Measurements from ENCODE around the gene ANKMY1. TPM values are rescaled to one million over a fixed set of nuclear protein-coding genes. Genes with fewer than 3 reads are reported as not detected.

ANKMY1 gene
- total and polyA plus RNA-seq, 2 donors (not counting 1 experiment from before 2014, with no cell fraction given) = 51.7 to 72.1 TPM

- H3K4me1 Mint-ChIP-seq = peaks cover 17% of the 10 kb centered on the region
- POLR2A ChIA-PET = no interaction called here
- H3K9ac ChIP-seq (ENCODE audit: low read length) = no peak overlapping the region
- CTCF ChIA-PET = no interaction called here
- peaks cover 61% of the 10 kb centered on the region for H3K79me2 ChIP-seq (ENCODE audit: control insufficient read depth, insufficient read depth, low read length)
- intact Hi-C loops (cut with micrococcal nuclease) = no loop called here
- ATAC-seq (ENCODE audit: low read depth) (no peak), DNase-seq (no peak)
- no peaks in the 10 kb centered on the region for H3K9me3 Mint-ChIP-seq (ENCODE audit: insufficient read depth)
- H3K4me3 Mint-ChIP-seq = no peak overlapping the region
- TF ChIP-seq CTCF (IDR thresholded peaks at IDR 0.05) (no peak), EZH2 (IDR thresholded peaks at IDR 0.05; ENCODE audit: borderline replicate concordance, insufficient read depth, low read depth, low read length, poor library complexity, severe bottlenecking) (no peak)
- no peak overlapping the region for H3K4me3 ChIP-seq (ENCODE audit: control extremely low read depth in 1 of 5, extremely low read depth in 1 of 5, insufficient read depth in 1 of 5, low read depth in 2 of 5, low read length in 4 of 5)
- H2AFZ ChIP-seq (ENCODE audit: insufficient read depth, low read depth, low read length, poor library complexity, severe bottlenecking) = no peak overlapping the region
- no peaks in the 10 kb centered on the region for H3K27me3 ChIP-seq (replicated peaks in 1 of 4; ENCODE audit: control extremely low read depth in 1 of 4, control insufficient read depth in 3 of 4, insufficient read depth in 4 of 4, low read length in 3 of 4)
- peaks cover 0 to 5% (median 0%) of the 10 kb centered on the region in 3 donors for H3K9me3 ChIP-seq (ENCODE audit: control extremely low read depth in 1 of 3, control insufficient read depth in 2 of 3, insufficient read depth in 1 of 3, low read length in 2 of 3)
- no peak overlapping the region for H3K4me2 ChIP-seq (replicated peaks; ENCODE audit: low read depth, low read length, poor library complexity, severe bottlenecking)
- H3K27ac Mint-ChIP-seq = no peak overlapping the region
- H3K27me3 Mint-ChIP-seq = no peaks in the 10 kb centered on the region
- H3K27ac ChIP-seq (ENCODE audit: low read length in 2 of 2) = no peak overlapping the region
- peaks cover 0 to 58% of the 10 kb centered on the region in 2 experiments for H3K36me3 ChIP-seq (replicated peaks in 1 of 2; ENCODE audit: control extremely low read depth in 1 of 2, control insufficient read depth in 1 of 2, extremely low read depth in 1 of 2, insufficient read depth in 2 of 2, low read length in 1 of 2)
- H3K4me1 ChIP-seq (ENCODE audit: control insufficient read depth in 2 of 2, insufficient read depth in 2 of 2, low read length in 2 of 2) = peaks cover 0 to 10% of the 10 kb centered on the region in 2 donors
- 98% methylated on average over 32 of the region's 32 CpGs for WGBS (ENCODE audit: insufficient coverage)
- peaks cover 98% of the 10 kb centered on the region for H4K20me1 ChIP-seq (ENCODE audit: control insufficient read depth, insufficient read depth, low read length, poor library complexity, severe bottlenecking)
These were observed 18.8 kb upstream of the ANKMY1 start for GRCh38 chr2:240576436-240577205.

GRCh38 chr2:240576036-240576435 is 18.2 kb upstream of the ANKMY1 start:
- no peak overlapping the region for H3K27ac Mint-ChIP-seq
- Histone ChIP-seq H3K27me3 (replicated peaks in 1 of 4; ENCODE audit: control extremely low read depth in 1 of 4, control insufficient read depth in 3 of 4, insufficient read depth in 4 of 4, low read length in 3 of 4) (no peaks in the 10 kb centered on the region), H3K36me3 (replicated peaks in 1 of 2; ENCODE audit: control extremely low read depth in 1 of 2, control insufficient read depth in 1 of 2, extremely low read depth in 1 of 2, insufficient read depth in 2 of 2, low read length in 1 of 2) (peaks cover 0 to 58% of the 10 kb centered on the region in 2 experiments), H2AFZ (ENCODE audit: insufficient read depth, low read depth, low read length, poor library complexity, severe bottlenecking) (no peak overlapping the region), H3K9me3 (ENCODE audit: control extremely low read depth in 1 of 3, control insufficient read depth in 2 of 3, insufficient read depth in 1 of 3, low read length in 2 of 3) (peaks cover 0 to 1% (median 0%) of the 10 kb centered on the region in 3 donors), H3K9ac (ENCODE audit: low read length) (no peak overlapping the region), H3K4me1 (ENCODE audit: control insufficient read depth in 2 of 2, insufficient read depth in 2 of 2, low read length in 2 of 2) (peaks cover 2 to 11% of the 10 kb centered on the region in 2 donors), H4K20me1 (ENCODE audit: control insufficient read depth, insufficient read depth, low read length, poor library complexity, severe bottlenecking) (peaks cover 98% of the 10 kb centered on the region), H3K79me2 (ENCODE audit: control insufficient read depth, insufficient read depth, low read length) (peaks cover 61% of the 10 kb centered on the region), H3K27ac (ENCODE audit: low read length in 2 of 2) (no peak overlapping the region), H3K4me2 (replicated peaks; ENCODE audit: low read depth, low read length, poor library complexity, severe bottlenecking) (no peak overlapping the region), H3K4me3 (ENCODE audit: control extremely low read depth in 1 of 5, extremely low read depth in 1 of 5, insufficient read depth in 1 of 5, low read depth in 2 of 5, low read length in 4 of 5) (no peak overlapping the region)
- ATAC-seq (ENCODE audit: low read depth) (no peak), DNase-seq (no peak)
- H3K9me3 Mint-ChIP-seq (ENCODE audit: insufficient read depth) = no peaks in the 10 kb centered on the region
- peaks cover 21% of the 10 kb centered on the region for H3K4me1 Mint-ChIP-seq
- no peak overlapping the region for H3K4me3 Mint-ChIP-seq
- ChIA-PET CTCF (no interaction called here), POLR2A (no interaction called here)
- TF ChIP-seq CTCF (IDR thresholded peaks at IDR 0.05) = no peak
- TF ChIP-seq EZH2 (IDR thresholded peaks at IDR 0.05; ENCODE audit: borderline replicate concordance, insufficient read depth, low read depth, low read length, poor library complexity, severe bottlenecking) = no peak
- 85% methylated on average over 6 of the region's 6 CpGs for WGBS (ENCODE audit: insufficient coverage)
- intact Hi-C loops (cut with micrococcal nuclease) = no loop called here
- no peaks in the 10 kb centered on the region for H3K27me3 Mint-ChIP-seq
